ENCODE data around the gene EIF2A.
A peak's percentile ranks its signal among the peaks of the same experiment; 100 is the strongest.

The EIF2A gene

DNA sequence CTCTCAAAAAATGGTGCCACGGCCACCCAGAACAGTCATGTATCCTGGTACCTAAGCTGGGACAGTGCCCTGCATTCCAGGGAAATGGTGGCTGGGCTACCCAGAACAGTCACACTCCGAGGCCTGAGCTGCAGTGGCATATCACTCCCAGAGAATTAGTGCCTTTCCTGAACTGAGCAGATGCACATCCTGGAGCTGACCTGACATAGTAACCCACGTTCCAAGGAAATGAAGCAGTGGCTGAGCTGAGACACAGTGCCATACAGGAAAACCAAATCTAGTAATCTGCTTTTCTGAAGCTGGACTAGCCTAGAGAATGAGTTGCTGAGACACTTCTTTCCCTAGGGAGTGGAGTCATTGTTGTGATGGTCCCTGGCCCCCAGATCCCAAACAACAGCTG, 42.1 kb upstream of the EIF2A start:
- no peak overlapping the region for H3K27ac ChIP-seq (replicated peaks; ENCODE audit: low read length)
- WGBS, 2 donors (ENCODE audit: extremely low coverage in 2 of 2, insufficient read length in 2 of 2, insufficient replicate concordance in 1 of 2): no CpG with 5 or more reads among the region's 3 CpGs
- DNase-seq (ENCODE audit: low spot score): no peak
- H4K8ac ChIP-seq (ENCODE audit: low read depth, low read length): no peak overlapping the region
- H3K79me1 ChIP-seq (ENCODE audit: low read depth, low read length): no peaks in the 10 kb centered on the region
- H3K4ac ChIP-seq (ENCODE audit: low read length): no peak overlapping the region
- peak overlapping the region; percentile 47 for H2AK5ac ChIP-seq (ENCODE audit: low read depth, low read length)
- H3K9ac ChIP-seq (ENCODE audit: low read depth, low read length, poor library complexity): peak overlapping the region; percentile 3
- H2BK5ac ChIP-seq (ENCODE audit: low read length): no peak overlapping the region
- H3K4me3 ChIP-seq (ENCODE audit: low read length in 2 of 2): no peak overlapping the region
- H2BK15ac ChIP-seq (ENCODE audit: low read length): no peak overlapping the region
- peaks cover 6 to 13% of the 10 kb centered on the region in 2 donors for H3K9me3 ChIP-seq (replicated peaks in 1 of 2; ENCODE audit: control insufficient read depth in 2 of 2, insufficient read depth in 1 of 2, low read depth in 1 of 2, low read length in 2 of 2)
- H3K36me3 ChIP-seq (replicated peaks in 1 of 2; ENCODE audit: control insufficient read depth in 2 of 2, insufficient read depth in 2 of 2, low read length in 2 of 2): no peaks in the 10 kb centered on the region
- no peak overlapping the region for H2BK120ac ChIP-seq (ENCODE audit: low read depth, low read length)
- no peak overlapping the region for H2BK12ac ChIP-seq (ENCODE audit: low read length)
- no peak overlapping the region for H3K18ac ChIP-seq (ENCODE audit: low read length)
- no peaks in the 10 kb centered on the region for H3K4me1 ChIP-seq (ENCODE audit: control insufficient read depth in 2 of 2, insufficient read depth in 1 of 2, low read depth in 1 of 2, low read length in 2 of 2)
- H4K91ac ChIP-seq (ENCODE audit: low read depth, low read length, poor library complexity): no peak overlapping the region
- no peak overlapping the region for H3K14ac ChIP-seq (ENCODE audit: low read length)
- H3K23ac ChIP-seq (ENCODE audit: low read depth, low read length, poor library complexity): no peak overlapping the region
- H2AFZ ChIP-seq (ENCODE audit: low read length): no peak overlapping the region
- no peak overlapping the region for H3K4me2 ChIP-seq (ENCODE audit: insufficient read depth, low read length, poor library complexity, severe bottlenecking)
- peaks cover 0 to 5% (median 0%) of the 10 kb centered on the region in 3 experiments for H3K27me3 ChIP-seq (ENCODE audit: control insufficient read depth in 3 of 3, insufficient read depth in 3 of 3, low read depth in 1 of 3, low read length in 3 of 3)

DNA sequence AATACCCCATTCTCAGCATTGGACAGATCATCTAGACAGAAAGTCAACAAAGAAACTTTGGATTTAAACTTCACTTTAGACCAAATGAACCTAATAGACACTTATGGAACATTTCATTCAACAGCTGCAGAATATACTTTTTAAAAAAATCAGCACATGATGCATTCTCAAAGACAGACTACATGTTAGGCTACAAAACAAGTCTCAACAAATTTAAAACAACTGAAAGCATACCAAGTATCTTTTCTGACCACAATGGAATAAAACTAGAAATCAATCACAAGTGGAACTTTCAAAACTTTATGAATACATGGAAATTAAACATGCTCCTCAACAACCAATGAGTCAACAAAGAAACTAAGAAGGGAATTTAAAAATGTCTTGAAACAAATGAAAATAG, 38.2 kb upstream of the EIF2A start:
- H3K23ac ChIP-seq (ENCODE audit: low read depth, low read length, poor library complexity): no peak overlapping the region
- no peak for DNase-seq (ENCODE audit: low spot score)
- H3K4me3 ChIP-seq (ENCODE audit: low read length in 2 of 2): no peak overlapping the region

DNA sequence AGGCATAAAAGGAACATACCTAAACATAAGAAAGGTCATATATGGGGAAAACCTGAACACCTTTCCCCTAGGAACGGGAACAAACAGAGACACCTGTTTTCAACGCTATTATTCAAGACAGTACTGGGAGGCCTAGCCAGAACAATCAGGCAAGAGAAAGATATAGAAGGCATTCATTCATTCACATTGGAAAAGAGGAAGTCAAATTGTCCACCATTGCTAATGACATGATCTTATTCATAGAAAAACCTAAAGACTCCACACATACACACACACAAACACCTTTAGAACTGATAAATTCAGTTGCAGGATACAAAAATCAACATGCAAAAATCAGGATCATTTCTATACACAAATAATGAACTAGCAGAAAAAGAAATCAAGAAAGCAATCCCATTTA, 36.8 kb upstream of the EIF2A start:
- H2BK5ac ChIP-seq (ENCODE audit: low read length): no peak overlapping the region
- H2AK5ac ChIP-seq (ENCODE audit: low read depth, low read length): no peak overlapping the region
- no CpG with 5 or more reads among the region's 2 CpGs for WGBS, 2 donors (ENCODE audit: extremely low coverage in 2 of 2, insufficient read length in 2 of 2, insufficient replicate concordance in 1 of 2)
- H3K4ac ChIP-seq (ENCODE audit: low read length): no peak overlapping the region
- H3K36me3 ChIP-seq (replicated peaks in 1 of 2; ENCODE audit: control insufficient read depth in 2 of 2, insufficient read depth in 2 of 2, low read length in 2 of 2): no peaks in the 10 kb centered on the region
- no peak overlapping the region for H4K8ac ChIP-seq (ENCODE audit: low read depth, low read length)
- no peaks in the 10 kb centered on the region for H3K79me1 ChIP-seq (ENCODE audit: low read depth, low read length)
- H2AFZ ChIP-seq (ENCODE audit: low read length): no peak overlapping the region
- H4K91ac ChIP-seq (ENCODE audit: low read depth, low read length, poor library complexity): no peak overlapping the region
- H3K9me3 ChIP-seq (replicated peaks in 1 of 2; ENCODE audit: control insufficient read depth in 2 of 2, insufficient read depth in 1 of 2, low read depth in 1 of 2, low read length in 2 of 2): no peaks in the 10 kb centered on the region
- H3K4me1 ChIP-seq (ENCODE audit: control insufficient read depth in 2 of 2, insufficient read depth in 1 of 2, low read depth in 1 of 2, low read length in 2 of 2): no peaks in the 10 kb centered on the region
- no peak overlapping the region for H3K14ac ChIP-seq (ENCODE audit: low read length)
- DNase-seq (ENCODE audit: low spot score): no peak
- no peak overlapping the region for H3K23ac ChIP-seq (ENCODE audit: low read depth, low read length, poor library complexity)
- no peak overlapping the region for H3K27ac ChIP-seq (replicated peaks; ENCODE audit: low read length)
- no peaks in the 10 kb centered on the region for H3K27me3 ChIP-seq (ENCODE audit: control insufficient read depth in 3 of 3, insufficient read depth in 3 of 3, low read depth in 1 of 3, low read length in 3 of 3)
- no peak overlapping the region for H2BK12ac ChIP-seq (ENCODE audit: low read length)
- H3K18ac ChIP-seq (ENCODE audit: low read length): no peak overlapping the region
- no peak overlapping the region for H2BK15ac ChIP-seq (ENCODE audit: low read length)
- H2BK120ac ChIP-seq (ENCODE audit: low read depth, low read length): no peak overlapping the region
- H3K4me2 ChIP-seq (ENCODE audit: insufficient read depth, low read length, poor library complexity, severe bottlenecking): no peak overlapping the region
- H3K9ac ChIP-seq (ENCODE audit: low read depth, low read length, poor library complexity): no peak overlapping the region
- no peak overlapping the region for H3K4me3 ChIP-seq (ENCODE audit: low read length in 2 of 2)

More for the DNA sequence above, 38.2 kb upstream of the EIF2A start:
- H3K79me1 ChIP-seq (ENCODE audit: low read depth, low read length): no peaks in the 10 kb centered on the region
- H3K4me2 ChIP-seq (ENCODE audit: insufficient read depth, low read length, poor library complexity, severe bottlenecking): no peak overlapping the region
- no peak overlapping the region for H3K4ac ChIP-seq (ENCODE audit: low read length)
- no peak overlapping the region for H4K8ac ChIP-seq (ENCODE audit: low read depth, low read length)
- H4K91ac ChIP-seq (ENCODE audit: low read depth, low read length, poor library complexity): no peak overlapping the region
- peaks cover 0 to 5% (median 0%) of the 10 kb centered on the region in 3 experiments for H3K27me3 ChIP-seq (ENCODE audit: control insufficient read depth in 3 of 3, insufficient read depth in 3 of 3, low read depth in 1 of 3, low read length in 3 of 3)
- H3K18ac ChIP-seq (ENCODE audit: low read length): no peak overlapping the region
- H2AFZ ChIP-seq (ENCODE audit: low read length): no peak overlapping the region
- no peaks in the 10 kb centered on the region for H3K9me3 ChIP-seq (replicated peaks in 1 of 2; ENCODE audit: control insufficient read depth in 2 of 2, insufficient read depth in 1 of 2, low read depth in 1 of 2, low read length in 2 of 2)
- no peaks in the 10 kb centered on the region for H3K36me3 ChIP-seq (replicated peaks in 1 of 2; ENCODE audit: control insufficient read depth in 2 of 2, insufficient read depth in 2 of 2, low read length in 2 of 2)
- H2AK5ac ChIP-seq (ENCODE audit: low read depth, low read length): no peak overlapping the region
- no peak overlapping the region for H2BK5ac ChIP-seq (ENCODE audit: low read length)
- H2BK120ac ChIP-seq (ENCODE audit: low read depth, low read length): no peak overlapping the region
- no peak overlapping the region for H3K14ac ChIP-seq (ENCODE audit: low read length)
- H3K4me1 ChIP-seq (ENCODE audit: control insufficient read depth in 2 of 2, insufficient read depth in 1 of 2, low read depth in 1 of 2, low read length in 2 of 2): no peaks in the 10 kb centered on the region
- H3K9ac ChIP-seq (ENCODE audit: low read depth, low read length, poor library complexity): no peak overlapping the region
- no peak overlapping the region for H2BK12ac ChIP-seq (ENCODE audit: low read length)
- no peak overlapping the region for H2BK15ac ChIP-seq (ENCODE audit: low read length)
- H3K27ac ChIP-seq (replicated peaks; ENCODE audit: low read length): no peak overlapping the region

DNA sequence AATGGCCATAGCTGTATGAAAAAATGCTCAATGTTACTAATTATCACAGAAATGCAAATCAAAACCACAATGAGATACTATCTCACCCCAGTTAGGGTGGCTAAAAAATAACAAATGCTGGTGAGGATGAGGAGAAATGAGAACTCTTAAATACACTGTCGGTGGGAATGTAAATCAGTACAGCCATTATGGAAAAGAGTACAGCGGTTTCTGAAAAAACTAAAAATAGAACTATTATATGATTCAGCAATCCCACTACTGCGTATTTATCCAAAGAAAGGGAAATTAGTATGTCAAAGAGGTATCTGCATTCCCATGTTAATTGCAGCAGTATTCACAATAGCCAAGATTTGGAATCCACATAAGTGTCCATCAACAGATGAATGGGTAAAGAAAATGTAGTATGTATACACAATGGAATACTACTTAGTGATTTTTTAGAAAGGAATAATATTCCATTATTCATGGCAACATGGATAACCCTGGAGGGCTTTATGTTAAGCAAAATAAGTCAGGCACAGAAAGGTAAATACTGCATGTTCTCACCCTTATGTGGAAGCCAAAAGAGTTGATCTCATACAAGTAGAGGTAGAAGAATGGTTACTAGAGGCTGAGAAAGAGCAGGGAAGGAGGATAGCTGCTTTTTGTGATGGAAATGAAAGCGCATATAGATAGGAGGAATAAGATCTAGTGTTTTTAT, 35.3 kb upstream of the EIF2A start:
- Histone ChIP-seq H3K36me3 (replicated peaks in 1 of 2; ENCODE audit: control insufficient read depth in 2 of 2, insufficient read depth in 2 of 2, low read length in 2 of 2) (no peaks in the 10 kb centered on the region), H3K14ac (ENCODE audit: low read length) (no peak overlapping the region), H3K4me3 (ENCODE audit: low read length in 2 of 2) (no peak overlapping the region), H4K91ac (ENCODE audit: low read depth, low read length, poor library complexity) (no peak overlapping the region), H2AFZ (ENCODE audit: low read length) (no peak overlapping the region), H3K79me1 (ENCODE audit: low read depth, low read length) (no peaks in the 10 kb centered on the region), H3K18ac (ENCODE audit: low read length) (no peak overlapping the region), H3K9me3 (replicated peaks in 1 of 2; ENCODE audit: control insufficient read depth in 2 of 2, insufficient read depth in 1 of 2, low read depth in 1 of 2, low read length in 2 of 2) (no peaks in the 10 kb centered on the region), H3K27me3 (ENCODE audit: control insufficient read depth in 3 of 3, insufficient read depth in 3 of 3, low read depth in 1 of 3, low read length in 3 of 3) (no peaks in the 10 kb centered on the region), H3K9ac (ENCODE audit: low read depth, low read length, poor library complexity) (no peak overlapping the region), H2BK5ac (ENCODE audit: low read length) (no peak overlapping the region), H3K4ac (ENCODE audit: low read length) (no peak overlapping the region), H2BK12ac (ENCODE audit: low read length) (no peak overlapping the region), H3K4me2 (ENCODE audit: insufficient read depth, low read length, poor library complexity, severe bottlenecking) (no peak overlapping the region), H2BK15ac (ENCODE audit: low read length) (no peak overlapping the region), H2AK5ac (ENCODE audit: low read depth, low read length) (no peak overlapping the region), H3K27ac (replicated peaks; ENCODE audit: low read length) (no peak overlapping the region), H3K23ac (ENCODE audit: low read depth, low read length, poor library complexity) (no peak overlapping the region), H3K4me1 (ENCODE audit: control insufficient read depth in 2 of 2, insufficient read depth in 1 of 2, low read depth in 1 of 2, low read length in 2 of 2) (no peaks in the 10 kb centered on the region), H2BK120ac (ENCODE audit: low read depth, low read length) (no peak overlapping the region), H4K8ac (ENCODE audit: low read depth, low read length) (no peak overlapping the region)
- DNase-seq (ENCODE audit: low spot score): no peak
- no CpG with 5 or more reads among the region's 4 CpGs for WGBS, 2 donors (ENCODE audit: extremely low coverage in 2 of 2, insufficient read length in 2 of 2, insufficient replicate concordance in 1 of 2)

Data from neuronal stem cell (in vitro differentiated cells).